Peyer's patch (tissue), 4 donors: ENCODE measurements around the gene TGM5.

Source experiments
- CTCF ChIP-seq, 6 experiments: fragments of 450-650 bp in 4 of 6; fragments of 200-600 bp in 2 of 6; sonication (generic) in 1 of 6; IDR thresholded peaks; one replicate each; pipeline ENCODE4 v1.5.1; 2017 to 2019; ENCODE audit warnings: antibody characterized with exemption in 6 of 6, mild to moderate bottlenecking in 3 of 6, moderate library complexity in 1 of 6
- POLR2A ChIP-seq, 2 donors: fragments of 450-650 bp; IDR thresholded peaks; one replicate each; pipeline ENCODE4 v1.5.1; 2017; ENCODE audit warnings: antibody characterized with exemption in 2 of 2, mild to moderate bottlenecking in 2 of 2, moderate library complexity in 2 of 2

- TF ChIP-seq CTCF (IDR thresholded peaks at IDR 0.05) (no peak), POLR2A (IDR thresholded peaks at IDR 0.05) (no peak)
Measured at GRCh38 chr15:43292375-43293078, 25.8 kb upstream of the TGM5 start.
